HCT116 (cell line): ENCODE measurements around the gene IQCF6. TPM values are rescaled to one million over a fixed set of nuclear protein-coding genes. Genes with fewer than 3 reads are reported as not detected.

Experiments
- ATAC-seq: fragments of 200-7000 bp; cut with Tn5 transposase; 2 replicates; pipeline ENCODE4 v1.9.1; 2020; ENCODE audit warnings: mild to moderate bottlenecking, moderate library complexity
- BruUV-seq: library from RNA; stranded (reverse); fragments of 400-500 nt; replicated peaks from 2 replicates; lab custom pipeline; 2021; lab: Mats Ljungman, UMichigan
- CTCF ChIA-PET: fragments of 300-600 bp; sonication (Branson Sonifier 250); formaldehyde crosslinking; loops from one replicate; lab custom pipeline; 2021; ENCODE audit warnings: antibody characterized with exemption; lab: Charles Lee
- POLR2A ChIA-PET: fragments of 300-600, 350-600 bp; sonication (Branson Sonifier 250); formaldehyde crosslinking; loops from one replicate; lab custom pipeline; 2021; ENCODE audit warnings: antibody characterized with exemption; lab: Charles Lee
- RAD21 ChIA-PET, 2 experiments: fragments of 300-600 bp; sonication (Branson Sonifier 250); formaldehyde crosslinking; loops; one replicate each; lab custom pipeline; 2023; ENCODE audit warnings: low total read pairs in 2 of 2; ENCODE audit not compliant: uncharacterized antibody in 2 of 2, unreplicated experiment in 2 of 2, low non-redundant PET in 1 of 2; lab: Charles Lee
- DNase-seq: peaks from one replicate; pipeline ENCODE4 v3.0.0-alpha.2; 2010; ENCODE audit warnings: low read depth, low spot score
- H2AFZ ChIP-seq: fragments of 200-600 bp; shearing (Covaris generic), sonication (generic); 2 replicates; pipeline ENCODE4 v1.6.1; 2017; ENCODE audit warnings: low read depth, mixed run types, mixed read lengths, antibody characterized with exemption, low read length; ENCODE audit not compliant: poor library complexity, severe bottlenecking
- H3K27ac ChIP-seq: 2 replicates; pipeline ENCODE4 v1.5.1; 2012; ENCODE audit warnings: low read depth, low read length
- H3K27me3 ChIP-seq: fragments of 200-600 bp; sonication (generic); 2 replicates; pipeline ENCODE4 v1.6.1; 2016; ENCODE audit warnings: mixed run types, low read length, mixed read lengths; ENCODE audit not compliant: insufficient read depth
- H3K36me3 ChIP-seq, 2 experiments: fragments of 200-500 bp in 1 of 2; fragments of 200-600 bp in 1 of 2; sonication (Bioruptor generic) in 1 of 2; sonication (generic) in 1 of 2; 2 replicates each; pipeline versions ENCODE4 v1.5.1 to v1.6.1; 2014 to 2016; ENCODE audit warnings: low read length in 2 of 2, inconsistent platforms in 1 of 2, mixed read lengths in 1 of 2, mixed run types in 1 of 2; ENCODE audit not compliant: insufficient read depth in 2 of 2, control insufficient read depth in 1 of 2
- H3K4me1 ChIP-seq, 2 experiments: fragments of 200-600 bp in 1 of 2; sonication (generic) in 1 of 2; 2 replicates each; pipeline versions ENCODE4 v1.5.1 to v1.6.1; 2012 to 2017; ENCODE audit warnings: low read length in 2 of 2, inconsistent platforms in 1 of 2, mild to moderate bottlenecking in 1 of 2, mixed read lengths in 1 of 2, mixed run types in 1 of 2, moderate library complexity in 1 of 2; ENCODE audit not compliant: insufficient read depth in 2 of 2, control insufficient read depth in 1 of 2
- H3K4me2 ChIP-seq: fragments of 200-600 bp; sonication (generic); 2 replicates; pipeline ENCODE4 v1.6.1; 2017; ENCODE audit warnings: mixed run types, low read length, mixed read lengths
- H3K4me3 ChIP-seq, 2 experiments: fragments of 200-600 bp in 1 of 2; sonication (generic) in 1 of 2; replicated peaks in 1 of 2; 2 replicates each; pipeline ENCODE4 v1.5.1; 2011 to 2016; ENCODE audit warnings: low read length in 2 of 2, control low read depth in 1 of 2, low read depth in 1 of 2, mild to moderate bottlenecking in 1 of 2, mixed read lengths in 1 of 2, mixed run types in 1 of 2
- H3K79me2 ChIP-seq: fragments of 200-600 bp; sonication (generic); 2 replicates; pipeline ENCODE4 v1.6.1; 2017; ENCODE audit warnings: mild to moderate bottlenecking, mixed run types, low read length, moderate library complexity, mixed read lengths; ENCODE audit not compliant: insufficient read depth
- H3K9ac ChIP-seq: fragments of 200-600 bp; sonication (generic); 2 replicates; pipeline ENCODE4 v1.6.1; 2016; ENCODE audit warnings: low read length, mixed read lengths
- H3K9me2 ChIP-seq: fragments of 200-600 bp; sonication (generic), shearing (Covaris generic); 2 replicates; pipeline ENCODE4 v1.6.1; 2017; ENCODE audit warnings: mixed run types, mild to moderate bottlenecking, moderate library complexity; ENCODE audit not compliant: insufficient read depth
- H3K9me3 ChIP-seq, 2 experiments: fragments of 200-500 bp in 1 of 2; fragments of 200-600 bp in 1 of 2; sonication (Bioruptor generic) in 1 of 2; sonication (generic) in 1 of 2; 2 replicates each; pipeline ENCODE4 v1.6.1; 2014 to 2017; ENCODE audit warnings: low read length in 2 of 2, mixed read lengths in 2 of 2, inconsistent platforms in 1 of 2, low read depth in 1 of 2, mild to moderate bottlenecking in 1 of 2, mixed run types in 1 of 2, moderate library complexity in 1 of 2; ENCODE audit not compliant: control insufficient read depth in 1 of 2, insufficient read depth in 1 of 2
- H4K20me1 ChIP-seq: fragments of 200-600 bp; sonication (generic), shearing (Covaris generic); 2 replicates; pipeline ENCODE4 v1.6.1; 2017; ENCODE audit warnings: mixed run types, mild to moderate bottlenecking, moderate library complexity; ENCODE audit not compliant: insufficient read depth
- CEBPB ChIP-seq: IDR thresholded peaks from 2 replicates; pipeline ENCODE4 v1.6.1; 2012; ENCODE audit warnings: low read depth
- ELF1 ChIP-seq: IDR thresholded peaks from 2 replicates; pipeline ENCODE4 v1.6.1; 2012; ENCODE audit warnings: low read depth, borderline replicate concordance
- EZH2 ChIP-seq: fragments of 200-600 bp; sonication (generic); IDR thresholded peaks from 2 replicates; pipeline ENCODE4 v1.6.1; 2017; ENCODE audit warnings: antibody characterized with exemption, mixed run types
- EZH2phosphoT487 ChIP-seq: fragments of 200-600 bp; IDR thresholded peaks from 2 replicates; pipeline ENCODE4 v1.6.1; 2018; ENCODE audit warnings: antibody characterized with exemption, borderline replicate concordance
- MAX ChIP-seq: IDR thresholded peaks from 2 replicates; pipeline ENCODE4 v1.6.1; 2012
- POLR2AphosphoS5 ChIP-seq: IDR thresholded peaks from 2 replicates; pipeline ENCODE4 v1.6.1; 2011; ENCODE audit warnings: mild to moderate bottlenecking, low read depth, low read length, moderate library complexity
- RAD21 ChIP-seq: IDR thresholded peaks from 2 replicates; pipeline ENCODE4 v1.6.1; 2012; ENCODE audit warnings: low read depth, mild to moderate bottlenecking
- REST ChIP-seq: IDR thresholded peaks from 2 replicates; pipeline ENCODE4 v1.6.1; 2012; ENCODE audit warnings: low read depth
- SIN3A ChIP-seq: IDR thresholded peaks from 2 replicates; pipeline ENCODE4 v1.6.1; 2012; ENCODE audit warnings: low read depth
- SP1 ChIP-seq: IDR thresholded peaks from 2 replicates; pipeline ENCODE4 v1.6.1; 2012; ENCODE audit warnings: low read depth
- ZBTB33 ChIP-seq: IDR thresholded peaks from 2 replicates; pipeline ENCODE4 v1.6.1; 2011; ENCODE audit warnings: mild to moderate bottlenecking, low read length, moderate library complexity; ENCODE audit not compliant: insufficient replicate concordance; ENCODE audit errors: extremely low read depth
- ZNF274 ChIP-seq: fragments of 200-500 bp; sonication (Bioruptor generic); IDR thresholded peaks from 2 replicates; pipeline ENCODE4 v1.6.1; 2014; ENCODE audit warnings: mild to moderate bottlenecking, low read depth, low read length, inconsistent platforms
- intact Hi-C: fragments of 100-400 bp; cut with micrococcal nuclease; formaldehyde crosslinking; loops from 2 replicates; pipeline ENCODE4 v1.10.0; 2022
- total RNA-seq: library from RNA; stranded (reverse); gene quantifications from one replicate; pipeline ENCODE4 v1.2.1, GENCODE V29; 2021; ENCODE audit not compliant: unreplicated experiment
- TF ChIP-seq, protein P1 (sequence below): IDR thresholded peaks from 2 replicates; pipeline ENCODE4 v1.6.1; 2012

IQCF6 gene
- total RNA-seq, 1 experiment from 2014 or later: not detected

- no peak for ATAC-seq
- H3K9me2 ChIP-seq: no peaks in the 10 kb centered on the region
- intact Hi-C loops: no loop called here
- no peak overlapping the region for H2AFZ ChIP-seq
- no peak for DNase-seq
- no peak overlapping the region for H3K4me2 ChIP-seq
- H3K79me2 ChIP-seq: no peaks in the 10 kb centered on the region
- H3K27ac ChIP-seq: no peak overlapping the region
- ChIA-PET CTCF (no interaction called here), RAD21 (no interaction called here), POLR2A (no interaction called here)
- no peaks in the 10 kb centered on the region for H3K36me3 ChIP-seq
- H3K9me3 ChIP-seq: no peaks in the 10 kb centered on the region
- H3K4me1 ChIP-seq: peaks cover 0 to 9% of the 10 kb centered on the region in 2 experiments; a peak in 1 of 4 replicates
- H3K9ac ChIP-seq: no peak overlapping the region
- H4K20me1 ChIP-seq: no peaks in the 10 kb centered on the region
- H3K27me3 ChIP-seq: no peaks in the 10 kb centered on the region
- H3K4me3 ChIP-seq: no peak overlapping the region
- BruUV-seq: no TSS peak
- TF ChIP-seq POLR2AphosphoS5 (no peak), ELF1 (no peak), EZH2 (no peak), CEBPB (no peak), SIN3A (no peak), EZH2phosphoT487 (no peak), SP1 (no peak), ZBTB33 (no peak), REST (no peak), MAX (no peak), ZNF274 (no peak), RAD21 (no peak)
- TF ChIP-seq, protein P1, sequence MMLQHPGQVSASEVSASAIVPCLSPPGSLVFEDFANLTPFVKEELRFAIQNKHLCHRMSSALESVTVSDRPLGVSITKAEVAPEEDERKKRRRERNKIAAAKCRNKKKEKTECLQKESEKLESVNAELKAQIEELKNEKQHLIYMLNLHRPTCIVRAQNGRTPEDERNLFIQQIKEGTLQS: no peak
Measured at GRCh38 chr3:51792206-51792605, 13.2 kb upstream of the IQCF6 start.
